ENCODE results near the gene PROK1. TPM values are rescaled to one million over a fixed set of nuclear protein-coding genes. Genes with fewer than 3 reads are reported as not detected.

The PROK1 gene
- total and polyA plus RNA-seq, 2 experiments from 2014 or later, result not detected

GRCh38 chr1:110430901-110431300 lies 20.0 kb upstream of the PROK1 start:
- no peak overlapping the region for H3K27ac ChIP-seq (ENCODE audit: low read depth)
- Mint-ChIP-seq H3K4me3 (no peak overlapping the region), H3K27me3 (ENCODE audit: insufficient read depth, low read depth, poor library complexity) (peaks cover 12% of the 10 kb centered on the region), H3K9me3 (no peaks in the 10 kb centered on the region), H3K36me3 (ENCODE audit: low read depth) (no peaks in the 10 kb centered on the region), H3K27ac (no peak overlapping the region), H3K4me1 (peaks cover 22% of the 10 kb centered on the region)
- H3K27me3 ChIP-seq (ENCODE audit: insufficient read depth), result no peaks in the 10 kb centered on the region
- H3K4me1 ChIP-seq (ENCODE audit: insufficient read depth), result peaks cover 14% of the 10 kb centered on the region
- H2AFZ ChIP-seq, result no peak overlapping the region
- no peaks in the 10 kb centered on the region for H4K20me1 ChIP-seq (replicated peaks; ENCODE audit: insufficient read depth)
- H3K4me2 ChIP-seq, result no peak overlapping the region
- ATAC-seq, result no peak
- no peaks in the 10 kb centered on the region for H3K9me2 ChIP-seq (ENCODE audit: insufficient read depth)
- H3K79me2 ChIP-seq (replicated peaks; ENCODE audit: insufficient read depth), result no peaks in the 10 kb centered on the region
- no peak overlapping the region for H3K4me3 ChIP-seq
- TF ChIP-seq ZNF331 (CRISPR knock-in tag; IDR thresholded peaks at IDR 0.05; ENCODE audit: low read depth) (no peak), JUNB (IDR thresholded peaks at IDR 0.05; ENCODE audit: unreplicated experiment) (no peak), STAT1 (IDR thresholded peaks at IDR 0.05; ENCODE audit: unreplicated experiment) (no peak), POLR2AphosphoS5 (IDR thresholded peaks at IDR 0.05; ENCODE audit: low read depth) (no peak), REST (IDR thresholded peaks at IDR 0.05; ENCODE audit: unreplicated experiment) (no peak), EZH2phosphoT487 (IDR thresholded peaks at IDR 0.05; ENCODE audit: unreplicated experiment) (no peak), NANOG (IDR thresholded peaks at IDR 0.05; ENCODE audit: borderline replicate concordance) (no peak), ZNF114 (CRISPR knock-in tag; IDR thresholded peaks at IDR 0.05) (no peak), EZH2 (IDR thresholded peaks at IDR 0.05; ENCODE audit: low read depth, unreplicated experiment) (no peak), CREB1 (CRISPR knock-in tag; IDR thresholded peaks at IDR 0.05; ENCODE audit: low read depth) (no peak)
- TF ChIP-seq, protein P1, sequence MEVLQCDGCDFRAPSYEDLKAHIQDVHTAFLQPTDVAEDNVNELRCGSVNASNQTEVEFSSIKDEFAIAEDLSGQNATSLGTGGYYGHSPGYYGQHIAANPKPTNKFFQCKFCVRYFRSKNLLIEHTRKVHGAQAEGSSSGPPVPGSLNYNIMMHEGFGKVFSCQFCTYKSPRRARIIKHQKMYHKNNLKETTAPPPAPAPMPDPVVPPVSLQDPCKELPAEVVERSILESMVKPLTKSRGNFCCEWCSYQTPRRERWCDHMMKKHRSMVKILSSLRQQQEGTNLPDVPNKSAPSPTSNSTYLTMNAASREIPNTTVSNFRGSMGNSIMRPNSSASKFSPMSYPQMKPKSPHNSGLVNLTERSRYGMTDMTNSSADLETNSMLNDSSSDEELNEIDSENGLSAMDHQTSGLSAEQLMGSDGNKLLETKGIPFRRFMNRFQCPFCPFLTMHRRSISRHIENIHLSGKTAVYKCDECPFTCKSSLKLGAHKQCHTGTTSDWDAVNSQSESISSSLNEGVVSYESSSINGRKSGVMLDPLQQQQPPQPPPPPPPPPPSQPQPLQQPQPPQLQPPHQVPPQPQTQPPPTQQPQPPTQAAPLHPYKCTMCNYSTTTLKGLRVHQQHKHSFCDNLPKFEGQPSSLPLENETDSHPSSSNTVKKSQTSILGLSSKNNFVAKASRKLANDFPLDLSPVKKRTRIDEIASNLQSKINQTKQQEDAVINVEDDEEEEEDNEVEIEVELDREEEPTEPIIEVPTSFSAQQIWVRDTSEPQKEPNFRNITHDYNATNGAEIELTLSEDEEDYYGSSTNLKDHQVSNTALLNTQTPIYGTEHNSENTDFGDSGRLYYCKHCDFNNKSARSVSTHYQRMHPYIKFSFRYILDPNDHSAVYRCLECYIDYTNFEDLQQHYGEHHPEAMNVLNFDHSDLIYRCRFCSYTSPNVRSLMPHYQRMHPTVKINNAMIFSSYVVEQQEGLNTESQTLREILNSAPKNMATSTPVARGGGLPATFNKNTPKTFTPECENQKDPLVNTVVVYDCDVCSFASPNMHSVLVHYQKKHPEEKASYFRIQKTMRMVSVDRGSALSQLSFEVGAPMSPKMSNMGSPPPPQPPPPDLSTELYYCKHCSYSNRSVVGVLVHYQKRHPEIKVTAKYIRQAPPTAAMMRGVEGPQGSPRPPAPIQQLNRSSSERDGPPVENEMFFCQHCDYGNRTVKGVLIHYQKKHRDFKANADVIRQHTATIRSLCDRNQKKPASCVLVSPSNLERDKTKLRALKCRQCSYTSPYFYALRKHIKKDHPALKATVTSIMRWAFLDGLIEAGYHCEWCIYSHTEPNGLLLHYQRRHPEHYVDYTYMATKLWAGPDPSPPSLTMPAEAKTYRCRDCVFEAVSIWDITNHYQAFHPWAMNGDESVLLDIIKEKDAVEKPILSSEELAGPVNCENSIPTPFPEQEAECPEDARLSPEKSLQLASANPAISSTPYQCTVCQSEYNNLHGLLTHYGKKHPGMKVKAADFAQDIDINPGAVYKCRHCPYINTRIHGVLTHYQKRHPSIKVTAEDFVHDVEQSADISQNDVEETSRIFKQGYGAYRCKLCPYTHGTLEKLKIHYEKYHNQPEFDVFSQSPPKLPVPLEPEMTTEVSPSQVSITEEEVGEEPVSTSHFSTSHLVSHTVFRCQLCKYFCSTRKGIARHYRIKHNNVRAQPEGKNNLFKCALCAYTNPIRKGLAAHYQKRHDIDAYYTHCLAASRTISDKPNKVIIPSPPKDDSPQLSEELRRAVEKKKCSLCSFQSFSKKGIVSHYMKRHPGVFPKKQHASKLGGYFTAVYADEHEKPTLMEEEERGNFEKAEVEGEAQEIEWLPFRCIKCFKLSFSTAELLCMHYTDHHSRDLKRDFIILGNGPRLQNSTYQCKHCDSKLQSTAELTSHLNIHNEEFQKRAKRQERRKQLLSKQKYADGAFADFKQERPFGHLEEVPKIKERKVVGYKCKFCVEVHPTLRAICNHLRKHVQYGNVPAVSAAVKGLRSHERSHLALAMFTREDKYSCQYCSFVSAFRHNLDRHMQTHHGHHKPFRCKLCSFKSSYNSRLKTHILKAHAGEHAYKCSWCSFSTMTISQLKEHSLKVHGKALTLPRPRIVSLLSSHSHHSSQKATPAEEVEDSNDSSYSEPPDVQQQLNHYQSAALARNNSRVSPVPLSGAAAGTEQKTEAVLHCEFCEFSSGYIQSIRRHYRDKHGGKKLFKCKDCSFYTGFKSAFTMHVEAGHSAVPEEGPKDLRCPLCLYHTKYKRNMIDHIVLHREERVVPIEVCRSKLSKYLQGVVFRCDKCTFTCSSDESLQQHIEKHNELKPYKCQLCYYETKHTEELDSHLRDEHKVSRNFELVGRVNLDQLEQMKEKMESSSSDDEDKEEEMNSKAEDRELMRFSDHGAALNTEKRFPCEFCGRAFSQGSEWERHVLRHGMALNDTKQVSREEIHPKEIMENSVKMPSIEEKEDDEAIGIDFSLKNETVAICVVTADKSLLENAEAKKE (CRISPR knock-in tag; IDR thresholded peaks at IDR 0.05), result no peak
- TF ChIP-seq, protein P2, sequence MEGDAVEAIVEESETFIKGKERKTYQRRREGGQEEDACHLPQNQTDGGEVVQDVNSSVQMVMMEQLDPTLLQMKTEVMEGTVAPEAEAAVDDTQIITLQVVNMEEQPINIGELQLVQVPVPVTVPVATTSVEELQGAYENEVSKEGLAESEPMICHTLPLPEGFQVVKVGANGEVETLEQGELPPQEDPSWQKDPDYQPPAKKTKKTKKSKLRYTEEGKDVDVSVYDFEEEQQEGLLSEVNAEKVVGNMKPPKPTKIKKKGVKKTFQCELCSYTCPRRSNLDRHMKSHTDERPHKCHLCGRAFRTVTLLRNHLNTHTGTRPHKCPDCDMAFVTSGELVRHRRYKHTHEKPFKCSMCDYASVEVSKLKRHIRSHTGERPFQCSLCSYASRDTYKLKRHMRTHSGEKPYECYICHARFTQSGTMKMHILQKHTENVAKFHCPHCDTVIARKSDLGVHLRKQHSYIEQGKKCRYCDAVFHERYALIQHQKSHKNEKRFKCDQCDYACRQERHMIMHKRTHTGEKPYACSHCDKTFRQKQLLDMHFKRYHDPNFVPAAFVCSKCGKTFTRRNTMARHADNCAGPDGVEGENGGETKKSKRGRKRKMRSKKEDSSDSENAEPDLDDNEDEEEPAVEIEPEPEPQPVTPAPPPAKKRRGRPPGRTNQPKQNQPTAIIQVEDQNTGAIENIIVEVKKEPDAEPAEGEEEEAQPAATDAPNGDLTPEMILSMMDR (conservative IDR thresholded peaks at IDR 0.05; ENCODE audit: low read depth in 2 of 2), result no peak
- TF ChIP-seq, protein P3, sequence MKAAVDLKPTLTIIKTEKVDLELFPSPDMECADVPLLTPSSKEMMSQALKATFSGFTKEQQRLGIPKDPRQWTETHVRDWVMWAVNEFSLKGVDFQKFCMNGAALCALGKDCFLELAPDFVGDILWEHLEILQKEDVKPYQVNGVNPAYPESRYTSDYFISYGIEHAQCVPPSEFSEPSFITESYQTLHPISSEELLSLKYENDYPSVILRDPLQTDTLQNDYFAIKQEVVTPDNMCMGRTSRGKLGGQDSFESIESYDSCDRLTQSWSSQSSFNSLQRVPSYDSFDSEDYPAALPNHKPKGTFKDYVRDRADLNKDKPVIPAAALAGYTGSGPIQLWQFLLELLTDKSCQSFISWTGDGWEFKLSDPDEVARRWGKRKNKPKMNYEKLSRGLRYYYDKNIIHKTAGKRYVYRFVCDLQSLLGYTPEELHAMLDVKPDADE (IDR thresholded peaks at IDR 0.05), result no peak
- H3F3A ChIP-seq (replicated peaks; ENCODE audit: low read depth), result no peaks in the 10 kb centered on the region
- no peaks in the 10 kb centered on the region for H3K36me3 ChIP-seq (ENCODE audit: insufficient read depth)
- DNase-seq (ENCODE audit: low spot score), result no peak
